ENCODE results near the gene NR3C1. TPM values are rescaled to one million over a fixed set of nuclear protein-coding genes. Genes with fewer than 3 reads are reported as not detected.

The NR3C1 gene
- total RNA-seq, 1 experiment from 2014 or later, result 16.0 TPM

- POLR2A ChIA-PET, result interaction anchor here (1.4 kb wide), 1 partner anchor 10 kb away, joined by 8 read pairs; the partner anchor contains the start of gene NR3C1
- ATAC-seq (no peak), DNase-seq (ENCODE audit: low read depth, low spot score) (no peak)
- Histone ChIP-seq H4K20me1 (ENCODE audit: insufficient read depth) (no peaks in the 10 kb centered on the region), H3K79me2 (ENCODE audit: insufficient read depth, low read length) (no peaks in the 10 kb centered on the region), H3K4me2 (ENCODE audit: low read length) (no peak overlapping the region), H2AFZ (ENCODE audit: low read depth, low read length, poor library complexity, severe bottlenecking) (no peak overlapping the region), H3K27ac (ENCODE audit: low read depth, low read length) (no peak overlapping the region), H3K9me3 (ENCODE audit: control insufficient read depth in 1 of 2, insufficient read depth in 1 of 2, low read depth in 1 of 2, low read length in 2 of 2) (no peaks in the 10 kb centered on the region), H3K27me3 (ENCODE audit: insufficient read depth, low read length) (no peaks in the 10 kb centered on the region), H3K9ac (ENCODE audit: low read length) (no peak overlapping the region), H3K4me3 (replicated peaks in 1 of 2; ENCODE audit: low read depth in 1 of 2, low read length in 2 of 2) (no peak overlapping the region), H3K4me1 (ENCODE audit: control insufficient read depth in 1 of 2, insufficient read depth in 2 of 2, low read length in 2 of 2) (no peaks in the 10 kb centered on the region; a peak in 1 of 4 replicates), H3K36me3 (ENCODE audit: control insufficient read depth in 1 of 2, insufficient read depth in 2 of 2, low read length in 2 of 2) (no peaks in the 10 kb centered on the region), H3K9me2 (ENCODE audit: insufficient read depth) (no peaks in the 10 kb centered on the region)
- CTCF ChIA-PET, result interaction anchor here (1.3 to 1.5 kb wide), 2 partner anchors 14 to 308 kb away, joined by 3 to 5 read pairs; no protein-coding TSS in a partner anchor
- BruUV-seq (replicated peaks), result no TSS peak
- TF ChIP-seq EZH2 (IDR thresholded peaks at IDR 0.05) (no peak), EZH2phosphoT487 (IDR thresholded peaks at IDR 0.05; ENCODE audit: borderline replicate concordance) (no peak), ELF1 (IDR thresholded peaks at IDR 0.05; ENCODE audit: borderline replicate concordance, low read depth) (no peak), YY1 (IDR thresholded peaks at IDR 0.05; ENCODE audit: extremely low read depth, insufficient replicate concordance, low read depth, low read length) (no peak), CEBPB (IDR thresholded peaks at IDR 0.05; ENCODE audit: low read depth) (no peak), CBX3 (IDR thresholded peaks at IDR 0.05; ENCODE audit: low read depth) (no peak), RAD21 (IDR thresholded peaks at IDR 0.05; ENCODE audit: low read depth) (no peak), SIN3A (IDR thresholded peaks at IDR 0.05; ENCODE audit: low read depth) (no peak), ZFX (IDR thresholded peaks at IDR 0.05) (no peak), TCF7L2 (IDR thresholded peaks at IDR 0.05; ENCODE audit: borderline replicate concordance, extremely low read depth, insufficient read depth, insufficient read length) (no peak), POLR2A (IDR thresholded peaks at IDR 0.05; ENCODE audit: borderline replicate concordance, extremely low read depth, insufficient read depth, insufficient read length) (no peak), JUND (IDR thresholded peaks at IDR 0.05) (no peak), EGR1 (IDR thresholded peaks at IDR 0.05; ENCODE audit: low read depth) (no peak), FOSL1 (IDR thresholded peaks at IDR 0.05; ENCODE audit: low read depth) (no peak), MAX (IDR thresholded peaks at IDR 0.05) (no peak)
- TF ChIP-seq, protein P1, sequence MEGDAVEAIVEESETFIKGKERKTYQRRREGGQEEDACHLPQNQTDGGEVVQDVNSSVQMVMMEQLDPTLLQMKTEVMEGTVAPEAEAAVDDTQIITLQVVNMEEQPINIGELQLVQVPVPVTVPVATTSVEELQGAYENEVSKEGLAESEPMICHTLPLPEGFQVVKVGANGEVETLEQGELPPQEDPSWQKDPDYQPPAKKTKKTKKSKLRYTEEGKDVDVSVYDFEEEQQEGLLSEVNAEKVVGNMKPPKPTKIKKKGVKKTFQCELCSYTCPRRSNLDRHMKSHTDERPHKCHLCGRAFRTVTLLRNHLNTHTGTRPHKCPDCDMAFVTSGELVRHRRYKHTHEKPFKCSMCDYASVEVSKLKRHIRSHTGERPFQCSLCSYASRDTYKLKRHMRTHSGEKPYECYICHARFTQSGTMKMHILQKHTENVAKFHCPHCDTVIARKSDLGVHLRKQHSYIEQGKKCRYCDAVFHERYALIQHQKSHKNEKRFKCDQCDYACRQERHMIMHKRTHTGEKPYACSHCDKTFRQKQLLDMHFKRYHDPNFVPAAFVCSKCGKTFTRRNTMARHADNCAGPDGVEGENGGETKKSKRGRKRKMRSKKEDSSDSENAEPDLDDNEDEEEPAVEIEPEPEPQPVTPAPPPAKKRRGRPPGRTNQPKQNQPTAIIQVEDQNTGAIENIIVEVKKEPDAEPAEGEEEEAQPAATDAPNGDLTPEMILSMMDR (IDR thresholded peaks at IDR 0.05 in 2 of 3, conservative IDR thresholded peaks at IDR 0.05 in 1 of 3; ENCODE audit: borderline replicate concordance in 1 of 3, insufficient read depth in 1 of 3, low read depth in 2 of 3, low read length in 2 of 3), result no peak
- TF ChIP-seq, protein P2, sequence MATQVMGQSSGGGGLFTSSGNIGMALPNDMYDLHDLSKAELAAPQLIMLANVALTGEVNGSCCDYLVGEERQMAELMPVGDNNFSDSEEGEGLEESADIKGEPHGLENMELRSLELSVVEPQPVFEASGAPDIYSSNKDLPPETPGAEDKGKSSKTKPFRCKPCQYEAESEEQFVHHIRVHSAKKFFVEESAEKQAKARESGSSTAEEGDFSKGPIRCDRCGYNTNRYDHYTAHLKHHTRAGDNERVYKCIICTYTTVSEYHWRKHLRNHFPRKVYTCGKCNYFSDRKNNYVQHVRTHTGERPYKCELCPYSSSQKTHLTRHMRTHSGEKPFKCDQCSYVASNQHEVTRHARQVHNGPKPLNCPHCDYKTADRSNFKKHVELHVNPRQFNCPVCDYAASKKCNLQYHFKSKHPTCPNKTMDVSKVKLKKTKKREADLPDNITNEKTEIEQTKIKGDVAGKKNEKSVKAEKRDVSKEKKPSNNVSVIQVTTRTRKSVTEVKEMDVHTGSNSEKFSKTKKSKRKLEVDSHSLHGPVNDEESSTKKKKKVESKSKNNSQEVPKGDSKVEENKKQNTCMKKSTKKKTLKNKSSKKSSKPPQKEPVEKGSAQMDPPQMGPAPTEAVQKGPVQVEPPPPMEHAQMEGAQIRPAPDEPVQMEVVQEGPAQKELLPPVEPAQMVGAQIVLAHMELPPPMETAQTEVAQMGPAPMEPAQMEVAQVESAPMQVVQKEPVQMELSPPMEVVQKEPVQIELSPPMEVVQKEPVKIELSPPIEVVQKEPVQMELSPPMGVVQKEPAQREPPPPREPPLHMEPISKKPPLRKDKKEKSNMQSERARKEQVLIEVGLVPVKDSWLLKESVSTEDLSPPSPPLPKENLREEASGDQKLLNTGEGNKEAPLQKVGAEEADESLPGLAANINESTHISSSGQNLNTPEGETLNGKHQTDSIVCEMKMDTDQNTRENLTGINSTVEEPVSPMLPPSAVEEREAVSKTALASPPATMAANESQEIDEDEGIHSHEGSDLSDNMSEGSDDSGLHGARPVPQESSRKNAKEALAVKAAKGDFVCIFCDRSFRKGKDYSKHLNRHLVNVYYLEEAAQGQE (IDR thresholded peaks at IDR 0.05; ENCODE audit: low read depth), result no peak
- TF ChIP-seq, protein P3, sequence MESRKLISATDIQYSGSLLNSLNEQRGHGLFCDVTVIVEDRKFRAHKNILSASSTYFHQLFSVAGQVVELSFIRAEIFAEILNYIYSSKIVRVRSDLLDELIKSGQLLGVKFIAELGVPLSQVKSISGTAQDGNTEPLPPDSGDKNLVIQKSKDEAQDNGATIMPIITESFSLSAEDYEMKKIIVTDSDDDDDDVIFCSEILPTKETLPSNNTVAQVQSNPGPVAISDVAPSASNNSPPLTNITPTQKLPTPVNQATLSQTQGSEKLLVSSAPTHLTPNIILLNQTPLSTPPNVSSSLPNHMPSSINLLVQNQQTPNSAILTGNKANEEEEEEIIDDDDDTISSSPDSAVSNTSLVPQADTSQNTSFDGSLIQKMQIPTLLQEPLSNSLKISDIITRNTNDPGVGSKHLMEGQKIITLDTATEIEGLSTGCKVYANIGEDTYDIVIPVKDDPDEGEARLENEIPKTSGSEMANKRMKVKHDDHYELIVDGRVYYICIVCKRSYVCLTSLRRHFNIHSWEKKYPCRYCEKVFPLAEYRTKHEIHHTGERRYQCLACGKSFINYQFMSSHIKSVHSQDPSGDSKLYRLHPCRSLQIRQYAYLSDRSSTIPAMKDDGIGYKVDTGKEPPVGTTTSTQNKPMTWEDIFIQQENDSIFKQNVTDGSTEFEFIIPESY (IDR thresholded peaks at IDR 0.05; ENCODE audit: extremely low read depth, insufficient replicate concordance, low read length), result no peak
- RAD21 ChIA-PET (ENCODE audit: low non-redundant PET in 1 of 2, low total read pairs in 2 of 2, uncharacterized antibody in 2 of 2, unreplicated experiment in 2 of 2), result no interaction called here
- intact Hi-C loops (cut with micrococcal nuclease), result loop anchor here (10.0 kb wide), 1 partner anchor 399 kb away; no protein-coding TSS in a partner anchor
Observed at GRCh38 chr5:143413958-143414669, 10.6 kb upstream of the NR3C1 start.

Data from HCT116 (cell line).